Measurements from ENCODE around the gene TGDS.

- TF ChIP-seq YY1 (IDR thresholded peaks at IDR 0.05; ENCODE audit: insufficient read depth, insufficient read length), result no peak
- TF ChIP-seq ZNF274 (IDR thresholded peaks at IDR 0.05; ENCODE audit: low read depth, low read length), result no peak
- TF ChIP-seq SUZ12 (IDR thresholded peaks at IDR 0.05; ENCODE audit: extremely low read depth, insufficient read depth, insufficient read length), result no peak
These were observed 45.5 kb upstream of the TGDS start for GRCh38 chr13:94641409-94641941.

Measured in NT2/D1 (cell line).